Astrocyte (in vitro differentiated cells and primary cell): ENCODE data around the gene ALPP. TPM values are rescaled to one million over a fixed set of nuclear protein-coding genes. Genes with fewer than 3 reads are reported as not detected.

ENCODE experiments used
- DNase-seq: peaks from one replicate; pipeline ENCODE4 v3.0.0-alpha.2; 2010; ENCODE audit warnings: low read depth
- FAIRE-seq: peaks from 2 replicates; lab custom pipeline; 2011; peaks lifted over from hg19 to GRCh38; lab: Jason Lieb, UNC
- H2AFZ ChIP-seq: 2 replicates; pipeline ENCODE4 v1.6.0; 2012; ENCODE audit warnings: low read depth, low read length, inconsistent platforms
- H3K27ac ChIP-seq: 2 replicates; pipeline ENCODE4 v1.5.1; 2011; ENCODE audit warnings: low read depth, low read length, inconsistent platforms
- H3K27me3 ChIP-seq: 2 replicates; pipeline ENCODE4 v1.6.0; 2011; ENCODE audit warnings: low read length, inconsistent platforms; ENCODE audit not compliant: insufficient read depth
- H3K36me3 ChIP-seq: 2 replicates; pipeline ENCODE4 v1.5.1; 2011; ENCODE audit warnings: low read length, inconsistent platforms; ENCODE audit not compliant: insufficient read depth
- H3K4me1 ChIP-seq: 2 replicates; pipeline ENCODE4 v1.5.1; 2011; ENCODE audit warnings: low read length, inconsistent platforms; ENCODE audit not compliant: insufficient read depth
- H3K4me2 ChIP-seq: 2 replicates; pipeline ENCODE4 v1.6.0; 2012; ENCODE audit warnings: low read length, inconsistent platforms
- H3K4me3 ChIP-seq: 2 replicates; pipeline ENCODE4 v1.5.1; 2011; ENCODE audit warnings: low read depth, mild to moderate bottlenecking, low read length, inconsistent platforms; ENCODE audit not compliant: insufficient read depth
- H3K79me2 ChIP-seq: 2 replicates; pipeline ENCODE4 v1.6.0; 2012; ENCODE audit warnings: mild to moderate bottlenecking, low read length, inconsistent platforms; ENCODE audit not compliant: insufficient read depth
- H3K9ac ChIP-seq: 2 replicates; pipeline ENCODE4 v1.6.0; 2012; ENCODE audit warnings: mild to moderate bottlenecking, low read length, inconsistent platforms
- H3K9me3 ChIP-seq: 2 replicates; pipeline ENCODE4 v1.5.1; 2012; ENCODE audit warnings: low read depth, mild to moderate bottlenecking, low read length, inconsistent platforms; ENCODE audit not compliant: insufficient read depth
- H4K20me1 ChIP-seq: 2 replicates; pipeline ENCODE4 v1.6.0; 2012; ENCODE audit warnings: low read length, inconsistent platforms; ENCODE audit not compliant: insufficient read depth
- H3K27ac Mint-ChIP-seq: one replicate; pipeline ENCODE4 v1.8.0; 2021; ENCODE audit warnings: mild to moderate bottlenecking, mixed read lengths; ENCODE audit not compliant: unreplicated experiment
- H3K27me3 Mint-ChIP-seq: one replicate; pipeline ENCODE4 v1.8.0; 2021; ENCODE audit warnings: low read depth, mixed read lengths; ENCODE audit not compliant: unreplicated experiment
- H3K36me3 Mint-ChIP-seq: one replicate; pipeline ENCODE4 v1.8.0; 2021; ENCODE audit warnings: low read depth, mixed read lengths; ENCODE audit not compliant: unreplicated experiment
- H3K4me1 Mint-ChIP-seq: one replicate; pipeline ENCODE4 v1.8.0; 2021; ENCODE audit warnings: low read depth, mixed read lengths; ENCODE audit not compliant: unreplicated experiment
- H3K4me3 Mint-ChIP-seq: one replicate; pipeline ENCODE4 v1.8.0; 2021; ENCODE audit warnings: mild to moderate bottlenecking, moderate library complexity, mixed read lengths; ENCODE audit not compliant: unreplicated experiment
- H3K9me3 Mint-ChIP-seq: one replicate; pipeline ENCODE4 v1.8.0; 2021; ENCODE audit warnings: mild to moderate bottlenecking, mixed read lengths; ENCODE audit not compliant: unreplicated experiment
- EZH2 ChIP-seq: IDR thresholded peaks from 2 replicates; pipeline ENCODE4 v1.6.1; 2012; ENCODE audit warnings: mild to moderate bottlenecking, low read length, inconsistent platforms; ENCODE audit not compliant: insufficient read depth
- total RNA-seq: library from RNA; stranded (reverse); gene quantifications from 2 replicates; pipeline ENCODE4 v1.2.1, GENCODE V29; 2021
- TF ChIP-seq, protein P1 (sequence below): IDR thresholded peaks from 2 replicates; pipeline ENCODE4 v1.5.1; 2011; ENCODE audit warnings: low read depth, mild to moderate bottlenecking, inconsistent platforms, low read length, moderate library complexity; ENCODE audit not compliant: insufficient read depth

Gene ALPP
- total RNA-seq, 1 donor from 2014 or later = 0.32 TPM

DNA sequence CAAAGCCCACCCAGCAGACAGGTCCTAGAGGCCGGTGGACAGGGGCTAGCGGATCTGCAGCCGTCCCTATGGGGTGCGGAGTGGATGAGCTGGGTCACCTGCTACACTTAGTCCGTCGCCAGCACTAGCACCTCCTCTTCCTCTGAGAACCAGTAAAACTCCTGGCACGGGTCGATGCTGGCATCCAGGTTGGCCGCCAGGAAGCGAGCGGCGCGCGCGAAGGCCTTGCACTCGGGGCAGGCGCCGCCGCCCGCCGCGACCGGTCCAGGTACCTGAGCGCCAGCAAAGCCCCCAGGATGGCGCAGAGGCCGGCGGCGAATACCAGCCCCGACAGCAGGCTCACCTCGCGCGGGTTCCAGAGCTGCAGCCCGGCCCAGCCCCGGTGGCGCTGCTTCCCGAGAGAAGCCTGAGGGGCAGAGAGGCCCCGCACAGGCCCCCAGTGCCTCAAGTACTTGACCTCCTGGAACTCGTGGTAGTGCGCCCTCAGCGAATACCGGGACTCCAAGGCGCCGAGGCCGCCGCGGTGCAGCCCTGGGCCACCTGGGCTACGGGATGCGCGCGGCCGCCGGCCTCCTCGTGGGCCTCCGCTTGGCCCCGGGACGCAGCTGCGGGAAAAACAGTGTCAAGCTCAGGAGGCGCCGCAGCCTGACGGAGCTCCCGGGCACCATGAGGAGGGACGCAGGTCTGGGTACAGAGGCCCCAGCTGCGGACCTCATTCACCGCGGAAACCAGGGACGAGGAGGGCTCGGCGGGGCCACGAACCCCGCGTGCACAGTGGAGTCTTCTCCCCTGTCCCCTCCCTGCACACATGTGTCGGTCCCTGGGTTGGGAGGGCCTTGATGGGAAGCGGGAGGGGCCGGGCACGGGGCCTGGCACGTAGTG lies 27.5 kb upstream of the ALPP start:
- TF ChIP-seq, protein P1, sequence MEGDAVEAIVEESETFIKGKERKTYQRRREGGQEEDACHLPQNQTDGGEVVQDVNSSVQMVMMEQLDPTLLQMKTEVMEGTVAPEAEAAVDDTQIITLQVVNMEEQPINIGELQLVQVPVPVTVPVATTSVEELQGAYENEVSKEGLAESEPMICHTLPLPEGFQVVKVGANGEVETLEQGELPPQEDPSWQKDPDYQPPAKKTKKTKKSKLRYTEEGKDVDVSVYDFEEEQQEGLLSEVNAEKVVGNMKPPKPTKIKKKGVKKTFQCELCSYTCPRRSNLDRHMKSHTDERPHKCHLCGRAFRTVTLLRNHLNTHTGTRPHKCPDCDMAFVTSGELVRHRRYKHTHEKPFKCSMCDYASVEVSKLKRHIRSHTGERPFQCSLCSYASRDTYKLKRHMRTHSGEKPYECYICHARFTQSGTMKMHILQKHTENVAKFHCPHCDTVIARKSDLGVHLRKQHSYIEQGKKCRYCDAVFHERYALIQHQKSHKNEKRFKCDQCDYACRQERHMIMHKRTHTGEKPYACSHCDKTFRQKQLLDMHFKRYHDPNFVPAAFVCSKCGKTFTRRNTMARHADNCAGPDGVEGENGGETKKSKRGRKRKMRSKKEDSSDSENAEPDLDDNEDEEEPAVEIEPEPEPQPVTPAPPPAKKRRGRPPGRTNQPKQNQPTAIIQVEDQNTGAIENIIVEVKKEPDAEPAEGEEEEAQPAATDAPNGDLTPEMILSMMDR = no peak
- peak; percentile 88 for TF ChIP-seq EZH2
- peaks cover 39% of the 10 kb centered on the region for H3K27me3 Mint-ChIP-seq
- no peaks in the 10 kb centered on the region for H4K20me1 ChIP-seq
- no peak overlapping the region for H2AFZ ChIP-seq
- H3K4me1 Mint-ChIP-seq = no peaks in the 10 kb centered on the region
- no peaks in the 10 kb centered on the region for H3K4me1 ChIP-seq
- no peaks in the 10 kb centered on the region for H3K9me3 ChIP-seq
- H3K4me2 ChIP-seq = no peak overlapping the region
- peaks cover 12% of the 10 kb centered on the region for H3K9me3 Mint-ChIP-seq
- no peak overlapping the region for H3K4me3 Mint-ChIP-seq
- H3K36me3 ChIP-seq = no peaks in the 10 kb centered on the region
- no peaks in the 10 kb centered on the region for H3K36me3 Mint-ChIP-seq
- H3K27ac Mint-ChIP-seq = no peak overlapping the region
- peaks cover 47% of the 10 kb centered on the region for H3K27me3 ChIP-seq
- no peak overlapping the region for H3K27ac ChIP-seq
- DNase-seq = no peak
- H3K4me3 ChIP-seq = no peak overlapping the region
- no peak for FAIRE-seq
- no peaks in the 10 kb centered on the region for H3K79me2 ChIP-seq
- no peak overlapping the region for H3K9ac ChIP-seq

DNA sequence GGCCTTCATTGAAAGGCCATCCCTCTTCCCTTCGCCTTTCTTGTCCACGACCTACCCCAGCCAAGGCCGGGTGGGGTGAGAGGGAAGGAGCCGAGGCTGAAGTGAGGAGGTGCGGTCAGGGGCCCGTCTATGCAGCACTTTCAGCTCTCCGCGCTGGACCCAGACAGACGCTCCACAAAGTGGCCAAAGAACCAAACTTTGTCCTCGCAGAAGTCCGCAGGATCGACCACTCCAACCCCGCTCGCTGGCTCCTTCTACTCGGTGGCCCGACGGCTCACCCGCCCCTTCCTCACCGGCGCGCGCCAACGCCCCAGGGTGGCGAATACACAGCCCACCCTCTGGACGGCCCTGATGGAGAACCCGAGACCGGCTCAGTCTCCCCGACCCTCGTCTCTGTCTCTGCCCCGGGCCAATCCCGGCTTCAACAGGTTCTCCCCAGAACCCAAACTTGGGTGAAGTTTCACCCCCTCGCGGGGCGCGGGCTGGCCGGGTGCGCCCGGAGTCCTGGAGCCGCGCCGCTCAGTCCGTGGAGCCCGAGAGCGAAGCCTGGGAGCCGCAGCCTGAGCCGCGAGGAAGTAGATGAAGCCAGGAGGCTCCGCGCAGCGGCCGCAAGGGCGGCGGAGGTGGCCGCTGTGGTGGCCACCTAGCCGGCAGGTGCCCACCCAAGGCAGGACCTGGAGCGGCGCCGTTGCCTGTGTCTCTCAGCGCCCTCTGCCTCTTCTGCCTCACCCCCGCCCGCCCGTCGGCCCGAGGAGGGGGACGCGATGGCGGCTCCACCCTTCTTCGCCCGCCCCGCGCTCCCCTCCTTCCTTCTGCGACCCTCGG lies 26.7 kb upstream of the ALPP start:
- Mint-ChIP-seq H3K27me3 (peaks cover 43% of the 10 kb centered on the region), H3K36me3 (no peaks in the 10 kb centered on the region), H3K9me3 (peaks cover 16% of the 10 kb centered on the region), H3K4me3 (no peak overlapping the region), H3K4me1 (no peaks in the 10 kb centered on the region), H3K27ac (no peak overlapping the region)
- Histone ChIP-seq H3K4me1 (no peaks in the 10 kb centered on the region), H3K9ac (no peak overlapping the region), H3K27ac (no peak overlapping the region), H3K36me3 (no peaks in the 10 kb centered on the region), H3K27me3 (peaks cover 47% of the 10 kb centered on the region), H3K79me2 (no peaks in the 10 kb centered on the region), H3K4me3 (no peak overlapping the region), H3K4me2 (no peak overlapping the region), H4K20me1 (no peaks in the 10 kb centered on the region), H3K9me3 (no peaks in the 10 kb centered on the region), H2AFZ (no peak overlapping the region)
- FAIRE-seq (no peak), DNase-seq (no peak)
- peak; percentile 91 for TF ChIP-seq EZH2
- TF ChIP-seq, protein P1 = no peak
